H1 (cell line): ENCODE measurements around the gene PDHB. TPM values are rescaled to one million over a fixed set of nuclear protein-coding genes. Genes with fewer than 3 reads are reported as not detected.

Experiments
- CTCF ChIA-PET: fragments of 300-600 bp; sonication (Branson Sonifier 250); formaldehyde crosslinking; loops from one replicate; lab custom pipeline; 2021; ENCODE audit not compliant: partially characterized antibody; lab: Charles Lee
- POLR2A ChIA-PET: fragments of 300-600 bp; sonication (Branson Sonifier 250); formaldehyde crosslinking; loops from one replicate; lab custom pipeline; 2021; ENCODE audit warnings: inconsistent platforms; ENCODE audit not compliant: partially characterized antibody; lab: Charles Lee
- DNase-seq, 2 experiments: peaks; one replicate each; pipeline versions ENCODE4 v3.0.0 to v3.0.0-alpha.2; 2010 to 2022; ENCODE audit warnings: low spot score in 2 of 2, low read depth in 1 of 2, mixed read lengths in 1 of 2
- FAIRE-seq: peaks from 2 replicates; lab custom pipeline; 2011; peaks lifted over from hg19 to GRCh38; lab: Jason Lieb, UNC
- H2AFZ ChIP-seq: 2 replicates; pipeline ENCODE4 v1.8.1; 2012; ENCODE audit warnings: low read length, inconsistent platforms
- H2AK5ac ChIP-seq: 2 replicates; pipeline ENCODE4 v1.6.1; 2013; ENCODE audit warnings: low read depth, low read length
- H2BK120ac ChIP-seq: replicated peaks from 2 replicates; pipeline ENCODE3; 2013; ENCODE audit warnings: low read depth, low read length, inconsistent platforms
- H2BK12ac ChIP-seq: 2 replicates; pipeline ENCODE4 v1.6.1; 2013; ENCODE audit warnings: low read depth, low read length
- H2BK15ac ChIP-seq: 2 replicates; pipeline ENCODE4 v1.6.1; 2013; ENCODE audit warnings: low read length
- H2BK20ac ChIP-seq: 2 replicates; pipeline ENCODE4 v1.6.1; 2013; ENCODE audit warnings: low read length
- H2BK5ac ChIP-seq: 2 replicates; pipeline ENCODE4 v1.6.1; 2013; ENCODE audit warnings: low read depth, low read length
- H3K14ac ChIP-seq: 2 replicates; pipeline ENCODE4 v1.6.1; 2013; ENCODE audit warnings: inconsistent platforms; ENCODE audit not compliant: insufficient read length
- H3K18ac ChIP-seq: 2 replicates; pipeline ENCODE4 v1.6.1; 2013; ENCODE audit warnings: low read length; ENCODE audit errors: extremely low read depth
- H3K23ac ChIP-seq: 2 replicates; pipeline ENCODE4 v1.6.1; 2013; ENCODE audit warnings: inconsistent platforms; ENCODE audit not compliant: insufficient read length
- H3K23me2 ChIP-seq: 2 replicates; pipeline ENCODE4 v1.6.1; 2013; ENCODE audit warnings: low read depth, low read length
- H3K27ac ChIP-seq: 2 replicates; pipeline ENCODE4 v1.6.1; 2011; ENCODE audit warnings: low read depth, low read length, inconsistent platforms
- H3K27me3 ChIP-seq, 4 experiments: replicated peaks in 1 of 4; 1 replicate in 1 of 4; 2 replicates in 3 of 4; pipeline versions ENCODE4 v1.6.1 to v1.8.1; 2011 to 2013; ENCODE audit warnings: low read length in 3 of 4, mild to moderate bottlenecking in 3 of 4, inconsistent platforms in 2 of 4, mixed read lengths in 2 of 4, moderate library complexity in 1 of 4; ENCODE audit not compliant: control insufficient read depth in 3 of 4, insufficient read depth in 3 of 4; ENCODE audit errors: extremely low read depth in 1 of 4
- H3K36me3 ChIP-seq, 4 experiments: 2 replicates each; pipeline versions ENCODE4 v1.6.1 to v1.8.1; 2011 to 2013; ENCODE audit warnings: mild to moderate bottlenecking in 4 of 4, low read length in 3 of 4, moderate library complexity in 2 of 4, control low read depth in 1 of 4, inconsistent platforms in 1 of 4; ENCODE audit not compliant: insufficient read depth in 4 of 4, control insufficient read depth in 2 of 4
- H3K4ac ChIP-seq: replicated peaks from 2 replicates; pipeline ENCODE3; 2013; ENCODE audit warnings: low read length, low read depth, mixed read lengths, inconsistent platforms; ENCODE audit not compliant: insufficient read length
- H3K4me1 ChIP-seq, 4 experiments: replicated peaks in 1 of 4; 1 replicate in 1 of 4; 2 replicates in 3 of 4; pipeline versions ENCODE4 v1.6.1 to v1.8.1; 2011 to 2013; ENCODE audit warnings: low read length in 3 of 4, inconsistent platforms in 2 of 4, mixed read lengths in 1 of 4; ENCODE audit not compliant: insufficient read depth in 4 of 4, control insufficient read depth in 3 of 4
- H3K4me2 ChIP-seq, 2 experiments: 2 replicates each; pipeline versions ENCODE4 v1.6.1 to v1.8.1; 2011 to 2013; ENCODE audit warnings: low read depth in 2 of 2, low read length in 2 of 2, control low read depth in 1 of 2, inconsistent platforms in 1 of 2, mild to moderate bottlenecking in 1 of 2; ENCODE audit not compliant: insufficient read depth in 1 of 2
- H3K4me3 ChIP-seq, 4 experiments: fragments of 200-600, 300-600 bp in 1 of 4; sonication (generic), shearing (Covaris generic), sonication (Bioruptor Twin) in 1 of 4; 2 replicates each; pipeline versions ENCODE4 v1.5.1 to v1.8.1; 2011 to 2016; ENCODE audit warnings: low read length in 4 of 4, low read depth in 3 of 4, control low read depth in 2 of 4, inconsistent platforms in 2 of 4, mild to moderate bottlenecking in 2 of 4, mixed read lengths in 1 of 4, moderate library complexity in 1 of 4; ENCODE audit not compliant: insufficient read depth in 2 of 4; ENCODE audit errors: extremely low read depth in 1 of 4
- H3K56ac ChIP-seq: replicated peaks from 2 replicates; pipeline ENCODE3; 2013; ENCODE audit warnings: low read depth, mild to moderate bottlenecking, mixed read lengths, low read length, inconsistent platforms; ENCODE audit not compliant: insufficient read length
- H3K79me1 ChIP-seq: 2 replicates; pipeline ENCODE4 v1.6.1; 2013; ENCODE audit warnings: low read depth, low read length, control low read depth
- H3K79me2 ChIP-seq, 2 experiments: 2 replicates each; pipeline versions ENCODE4 v1.6.1 to v1.8.1; 2012 to 2013; ENCODE audit warnings: low read length in 2 of 2, mild to moderate bottlenecking in 2 of 2, inconsistent platforms in 1 of 2; ENCODE audit not compliant: insufficient read depth in 2 of 2, control insufficient read depth in 1 of 2
- H3K9ac ChIP-seq, 4 experiments: replicated peaks in 1 of 4; 1 replicate in 1 of 4; 2 replicates in 3 of 4; pipeline versions ENCODE4 v1.6.1 to v1.8.1; 2011 to 2013; ENCODE audit warnings: low read depth in 3 of 4, low read length in 3 of 4, control low read depth in 2 of 4, mild to moderate bottlenecking in 2 of 4, moderate library complexity in 2 of 4, inconsistent platforms in 1 of 4; ENCODE audit errors: extremely low read depth in 1 of 4
- H3K9me3 ChIP-seq, 2 experiments: 2 replicates each; pipeline versions ENCODE4 v1.6.1 to v1.8.1; 2012 to 2013; ENCODE audit warnings: mild to moderate bottlenecking in 2 of 2, moderate library complexity in 2 of 2, control low read depth in 1 of 2, inconsistent platforms in 1 of 2, low read depth in 1 of 2, low read length in 1 of 2, mixed read lengths in 1 of 2; ENCODE audit not compliant: insufficient read depth in 2 of 2
- H4K20me1 ChIP-seq, 2 experiments: replicated peaks in 1 of 2; 2 replicates each; pipeline versions ENCODE3 to v1.8.1; 2011 to 2013; ENCODE audit warnings: inconsistent platforms in 2 of 2, low read length in 2 of 2, mild to moderate bottlenecking in 1 of 2; ENCODE audit not compliant: insufficient read depth in 2 of 2, control insufficient read depth in 1 of 2
- H4K5ac ChIP-seq: 2 replicates; pipeline ENCODE4 v1.6.1; 2013; ENCODE audit warnings: low read length, low read depth, mixed read lengths, inconsistent platforms; ENCODE audit not compliant: insufficient read length
- H4K8ac ChIP-seq: 2 replicates; pipeline ENCODE4 v1.8.0; 2013; ENCODE audit warnings: mild to moderate bottlenecking, moderate library complexity, low read length, inconsistent platforms; ENCODE audit not compliant: insufficient read depth; ENCODE audit errors: extremely low read depth
- H4K91ac ChIP-seq: replicated peaks from 2 replicates; pipeline ENCODE3; 2013; ENCODE audit warnings: low read length, mixed read lengths, inconsistent platforms; ENCODE audit not compliant: insufficient read length
- CREB1 ChIP-seq: IDR thresholded peaks from 2 replicates; pipeline ENCODE4 v1.6.1; 2012; ENCODE audit warnings: inconsistent platforms
- CTCF ChIP-seq, 3 experiments: IDR thresholded peaks; 1 replicate in 2 of 3; 2 replicates in 1 of 3; pipeline versions ENCODE4 v1.5.1 to v1.6.1; 2011; ENCODE audit warnings: low read length in 3 of 3, mild to moderate bottlenecking in 3 of 3, inconsistent platforms in 2 of 3, low read depth in 1 of 3, moderate library complexity in 1 of 3; ENCODE audit not compliant: insufficient read depth in 1 of 3; ENCODE audit errors: control extremely low read depth in 1 of 3
- KDM5A ChIP-seq: fragments of 200-600 bp; IDR thresholded peaks from 2 replicates; pipeline ENCODE4 v1.7.1; 2012; ENCODE audit warnings: mild to moderate bottlenecking, low read length, inconsistent platforms, mixed read lengths
- MAX ChIP-seq: IDR thresholded peaks from 2 replicates; pipeline ENCODE4 v1.6.1; 2012; ENCODE audit warnings: inconsistent platforms
- POLR2A ChIP-seq, 2 experiments: IDR thresholded peaks; 1 replicate in 1 of 2; 2 replicates in 1 of 2; pipeline ENCODE4 v1.6.1; 2011; ENCODE audit warnings: low read depth in 2 of 2, low read length in 2 of 2, mild to moderate bottlenecking in 2 of 2; ENCODE audit errors: control extremely low read depth in 1 of 2
- RAD21 ChIP-seq, 2 experiments: IDR thresholded peaks in 1 of 2; conservative IDR thresholded peaks in 1 of 2; 2 replicates each; pipeline ENCODE4 v1.6.1; 2011; ENCODE audit warnings: low read depth in 2 of 2, low read length in 2 of 2, improper control_type of control experiment in 1 of 2, inconsistent platforms in 1 of 2, mild to moderate bottlenecking in 1 of 2, moderate library complexity in 1 of 2
- TCF12 ChIP-seq: IDR thresholded peaks from 2 replicates; pipeline ENCODE4 v1.6.1; 2011; ENCODE audit warnings: low read depth, mild to moderate bottlenecking, low read length
- WGBS, 2 experiments: shearing (Covaris generic) in 1 of 2; methylation state at CpG; one replicate each; pipeline versions ENCODE4 v1.1.6 to v1.1.7; 2013 to 2015; ENCODE audit warnings: low lambda C conversion rate in 2 of 2, mixed read lengths in 2 of 2, inconsistent platforms in 1 of 2, low coverage in 1 of 2, missing lambda C conversion rate in 1 of 2; ENCODE audit not compliant: insufficient replicate concordance in 2 of 2, insufficient coverage in 1 of 2, insufficient read length in 1 of 2; ENCODE audit errors: extremely low coverage in 1 of 2, missing lambda C conversion rate in 1 of 2; 5-methylcytosine and 5-hydroxymethylcytosine counted together
- polyA plus RNA-seq, 7 experiments: library from polyadenylated mRNA; depleted of rRNA in 3 of 7; stranded (reverse) in 5 of 7; unstranded in 2 of 7; fragments of >200 nt in 5 of 7; fragments of 200-250 nt in 2 of 7; gene quantifications; 1 replicate in 5 of 7; 2 replicates in 1 of 7; 4 replicates in 1 of 7; pipeline versions ENCODE4 v1.2.1 to v1.2.3, GENCODE V29; 2011 to 2013; ENCODE audit warnings: missing spikeins in 2 of 7, mixed read lengths in 2 of 7
- total RNA-seq: library from RNA; stranded (reverse); fragmentation: NEBNext Ultra II Directional; extraction: Animal tissue kit (Norgen Biotek cat#: 25700); gene quantifications from 2 replicates; pipeline ENCODE4 v1.2.1, GENCODE V29; 2021

Gene PDHB
- total and polyA plus RNA-seq, 2 of the 8 experiments (the other 6 are each of a cell fraction or from before 2014, with no cell fraction given) = 90.4 to 140 TPM

- H4K5ac ChIP-seq = peak overlapping the region; percentile 64
- H3K18ac ChIP-seq = peak overlapping the region; percentile 96
- no peaks in the 10 kb centered on the region for H3K9me3 ChIP-seq
- H4K91ac ChIP-seq = no peak overlapping the region
- H3K4ac ChIP-seq = no peak overlapping the region
- H4K20me1 ChIP-seq = no peaks in the 10 kb centered on the region
- no peak overlapping the region for H2BK120ac ChIP-seq
- H3K27ac ChIP-seq = no peak overlapping the region
- peak; percentile 71 for FAIRE-seq
- peak overlapping the region; percentile 98; the same call in 1 of the 2 replicates for H2BK15ac ChIP-seq
- H2AFZ ChIP-seq = peak overlapping the region; percentile 98
- H2BK12ac ChIP-seq = peak overlapping the region; percentile 90; the same call in 1 of the 2 replicates
- no peak overlapping the region for H4K8ac ChIP-seq
- H3K23me2 ChIP-seq = no peaks in the 10 kb centered on the region
- peak overlapping the region; percentile 97; the same call in 1 of the 2 replicates for H2BK20ac ChIP-seq
- H3K27me3 ChIP-seq = no peaks in the 10 kb centered on the region
- peak; percentile 38 to 85 for DNase-seq
- no peaks in the 10 kb centered on the region for H3K36me3 ChIP-seq
- no peak overlapping the region for H3K23ac ChIP-seq
- POLR2A ChIA-PET = interaction anchor here (1.1 kb wide), 1 partner anchor 29 kb away, joined by 3 read pairs; no protein-coding TSS in a partner anchor
- H3K56ac ChIP-seq = no peak overlapping the region
- TF ChIP-seq CTCF (IDR thresholded peaks at IDR 0.05; ENCODE audit: control extremely low read depth in 1 of 3, insufficient read depth in 1 of 3, low read depth in 1 of 3, low read length in 3 of 3) (peak; percentile 80 to 92 (median 88)), POLR2A (IDR thresholded peaks at IDR 0.05; ENCODE audit: control extremely low read depth in 1 of 2, low read depth in 2 of 2, low read length in 2 of 2) (no peak), MAX (peak; percentile 70), RAD21 (IDR thresholded peaks at IDR 0.05 in 1 of 2, conservative IDR thresholded peaks at IDR 0.05 in 1 of 2; ENCODE audit: low read depth in 2 of 2, low read length in 2 of 2) (peak; percentile 54 to 72), TCF12 (no peak), CREB1 (peak; percentile 36; the same call in 1 of the 2 replicates), KDM5A (no peak)
- CTCF ChIA-PET = interaction anchor here (0.5 to 1.8 kb wide), 22 partner anchors 9 to 158 kb away, joined by 3 to 8 read pairs (median 5); partner anchors contain the start of genes HTD2, KCTD6 and RPP14
- peak overlapping the region; percentile 12 to 30; a peak in 3 of 4 replicates for H3K4me2 ChIP-seq
- H2BK5ac ChIP-seq = 0 out of 2 replicates have a peak overlapping the region, but pooled peaks have one; percentile 71
- 39% methylated on average over 18 of the region's 18 CpGs; no CpG with 5 or more reads in 1 of the 2 experiments for WGBS, 2 experiments
- H3K9ac ChIP-seq = no peak overlapping the region
- no peaks in the 10 kb centered on the region for H3K79me2 ChIP-seq
- H3K4me1 ChIP-seq = peaks cover 0 to 4% (median 2%) of the 10 kb centered on the region in 4 experiments; a peak in 4 of 7 replicates
- no peak overlapping the region for H2AK5ac ChIP-seq
- H3K14ac ChIP-seq = no peak overlapping the region
- H3K79me1 ChIP-seq = no peaks in the 10 kb centered on the region
- 0 out of 8 replicates have a peak overlapping the region, but pooled peaks of 1 of the 4 experiments have one; percentile 9 for H3K4me3 ChIP-seq
Measured at GRCh38 chr3:58463181-58463941, 29.7 kb upstream of the PDHB start.
